SK-N-SH treated with all-trans-retinoic acid at 6 μM for 48 hours (cell line): Measurements from ENCODE around the gene TLR2.

Experiments
- ATAC-seq: fragments of 200-7000 bp; cut with Tn5 transposase; 3 replicates; pipeline ENCODE4 v1.9.1; 2020; ENCODE audit warnings: mild to moderate bottlenecking, moderate library complexity
- ARNTL ChIP-seq: fragments of 450-650 bp; formaldehyde crosslinking; IDR thresholded peaks from 2 replicates; pipeline ENCODE4 v1.5.0; 2020; ENCODE audit warnings: low read depth, mild to moderate bottlenecking, moderate library complexity, borderline replicate concordance
- BACH2 ChIP-seq: fragments of 250-450 bp; sonication (Bioruptor Pico); IDR thresholded peaks from 2 replicates; pipeline ENCODE4 v1.9.0; 2021; ENCODE audit warnings: mild to moderate bottlenecking, borderline replicate concordance
- ESRRG ChIP-seq: fragments of 250-450 bp; sonication (Bioruptor Pico); IDR thresholded peaks from 2 replicates; pipeline ENCODE4 v1.6.1; 2021; ENCODE audit warnings: mild to moderate bottlenecking
- GLIS3 ChIP-seq: fragments of 250-450 bp; sonication (Bioruptor Pico); IDR thresholded peaks from 2 replicates; pipeline ENCODE4 v1.5.0; 2020; ENCODE audit warnings: mild to moderate bottlenecking, moderate library complexity
- ISL1 ChIP-seq: fragments of 250-450 bp; sonication (Bioruptor Pico); IDR thresholded peaks from 2 replicates; pipeline ENCODE4 v2.1.2; 2022; ENCODE audit warnings: mild to moderate bottlenecking, moderate library complexity
- OSR1 ChIP-seq: fragments of 250-450 bp; sonication (Bioruptor Pico); IDR thresholded peaks from 2 replicates; pipeline ENCODE4 v1.8.0; 2022; ENCODE audit warnings: moderate library complexity, mild to moderate bottlenecking, inconsistent platforms
- PPARA ChIP-seq: fragments of 250-450 bp; sonication (Bioruptor Pico); IDR thresholded peaks from 2 replicates; pipeline ENCODE4 v1.5.0; 2020; ENCODE audit warnings: mild to moderate bottlenecking, borderline replicate concordance
- RARB ChIP-seq: fragments of 250-450 bp; sonication (Bioruptor Pico); IDR thresholded peaks from 2 replicates; pipeline ENCODE4 v1.8.0; 2021; ENCODE audit warnings: mild to moderate bottlenecking, moderate library complexity
- SNAI2 ChIP-seq: fragments of 250-450 bp; sonication (Bioruptor Pico); IDR thresholded peaks from 2 replicates; pipeline ENCODE4 v1.5.0; 2020; ENCODE audit warnings: mild to moderate bottlenecking, moderate library complexity
- TCF4 ChIP-seq: fragments of 250-450 bp; sonication (Bioruptor Pico); IDR thresholded peaks from 2 replicates; pipeline ENCODE4 v1.8.0; 2021; ENCODE audit warnings: mild to moderate bottlenecking, moderate library complexity, borderline replicate concordance
- TOX ChIP-seq: fragments of 250-450 bp; sonication (Bioruptor Pico); IDR thresholded peaks from 2 replicates; pipeline ENCODE4 v1.8.0; 2021; ENCODE audit warnings: mild to moderate bottlenecking, moderate library complexity, borderline replicate concordance
- ZC3H10 ChIP-seq: fragments of 250-450 bp; sonication (Bioruptor Pico); IDR thresholded peaks from 2 replicates; pipeline ENCODE4 v1.5.1; 2021; ENCODE audit warnings: mild to moderate bottlenecking, moderate library complexity
- ZFP3 ChIP-seq: fragments of 250-450 bp; sonication (Bioruptor Pico); IDR thresholded peaks from 2 replicates; pipeline ENCODE4 v1.5.0; 2020; ENCODE audit warnings: mild to moderate bottlenecking, moderate library complexity
- ZFP30 ChIP-seq: fragments of 450-650 bp; formaldehyde crosslinking; IDR thresholded peaks from 2 replicates; pipeline ENCODE4 v1.5.0; 2022; ENCODE audit warnings: mild to moderate bottlenecking, moderate library complexity
- ZNF565 ChIP-seq: fragments of 450-650 bp; formaldehyde crosslinking; conservative IDR thresholded peaks from 2 replicates; pipeline ENCODE4 v1.5.0; 2020; ENCODE audit warnings: low read depth, mild to moderate bottlenecking, moderate library complexity
- ZNF70 ChIP-seq: fragments of 450-650 bp; formaldehyde crosslinking; IDR thresholded peaks from 2 replicates; pipeline ENCODE4 v1.5.0; 2020; ENCODE audit warnings: mild to moderate bottlenecking, moderate library complexity
- ZNF8 ChIP-seq: fragments of 450-650 bp; formaldehyde crosslinking; IDR thresholded peaks from 2 replicates; pipeline ENCODE4 v1.5.0; 2020; ENCODE audit warnings: mild to moderate bottlenecking, moderate library complexity
- TF ChIP-seq, protein P1 (sequence below): fragments of 250-450 bp; sonication (Bioruptor Pico); IDR thresholded peaks from 2 replicates; pipeline ENCODE4 v1.5.1; 2020; ENCODE audit warnings: low read depth, mild to moderate bottlenecking, moderate library complexity
- TF ChIP-seq, protein P2 (sequence below): fragments of 250-450 bp; sonication (Bioruptor Pico); IDR thresholded peaks from 2 replicates; pipeline ENCODE4 v1.5.0; 2020; ENCODE audit warnings: mild to moderate bottlenecking, moderate library complexity
- TF ChIP-seq, protein P3 (sequence below): fragments of 250-450 bp; sonication (Bioruptor Pico); IDR thresholded peaks from 2 replicates; pipeline ENCODE4 v1.8.0; 2020; ENCODE audit warnings: mild to moderate bottlenecking, moderate library complexity, borderline replicate concordance
- TF ChIP-seq, protein P4 (sequence below): fragments of 250-450 bp; sonication (Bioruptor Pico); IDR thresholded peaks from 2 replicates; pipeline ENCODE4 v1.5.1; 2021; ENCODE audit warnings: mild to moderate bottlenecking, moderate library complexity

Gene TLR2

DNA sequence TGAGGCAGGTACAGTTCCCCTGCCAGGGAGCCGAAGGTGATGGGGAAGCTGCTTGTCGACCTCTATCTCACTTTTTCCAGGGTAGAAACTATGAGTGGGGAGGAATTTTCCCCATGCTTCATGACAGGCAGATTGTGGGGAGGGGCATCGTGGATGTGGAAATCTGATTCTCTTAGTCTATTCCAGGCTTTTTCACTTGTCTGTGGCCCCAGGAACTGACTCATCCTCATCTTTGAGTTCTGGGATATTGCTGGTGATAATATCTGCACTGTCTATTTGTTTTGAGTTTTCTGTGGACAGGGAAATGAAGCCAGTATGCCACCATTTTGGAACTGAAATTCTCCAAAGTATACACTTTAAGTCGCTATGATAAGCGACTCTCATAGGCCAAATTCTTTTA lies 7.6 kb upstream of the TLR2 start:
- TF ChIP-seq, protein P1, sequence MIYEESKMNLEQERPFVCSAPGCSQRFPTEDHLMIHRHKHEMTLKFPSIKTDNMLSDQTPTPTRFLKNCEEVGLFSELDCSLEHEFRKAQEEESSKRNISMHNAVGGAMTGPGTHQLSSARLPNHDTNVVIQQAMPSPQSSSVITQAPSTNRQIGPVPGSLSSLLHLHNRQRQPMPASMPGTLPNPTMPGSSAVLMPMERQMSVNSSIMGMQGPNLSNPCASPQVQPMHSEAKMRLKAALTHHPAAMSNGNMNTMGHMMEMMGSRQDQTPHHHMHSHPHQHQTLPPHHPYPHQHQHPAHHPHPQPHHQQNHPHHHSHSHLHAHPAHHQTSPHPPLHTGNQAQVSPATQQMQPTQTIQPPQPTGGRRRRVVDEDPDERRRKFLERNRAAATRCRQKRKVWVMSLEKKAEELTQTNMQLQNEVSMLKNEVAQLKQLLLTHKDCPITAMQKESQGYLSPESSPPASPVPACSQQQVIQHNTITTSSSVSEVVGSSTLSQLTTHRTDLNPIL: no peak
- TF ChIP-seq ESRRG (CRISPR knock-in tag) (no peak), ZNF565 (CRISPR knock-in tag) (no peak), ARNTL (CRISPR knock-in tag) (no peak), ZFP30 (CRISPR knock-in tag) (no peak), ZFP3 (CRISPR knock-in tag) (no peak), BACH2 (CRISPR knock-in tag) (no peak), ZNF8 (no peak), RARB (CRISPR knock-in tag) (no peak), GLIS3 (CRISPR knock-in tag) (no peak), PPARA (CRISPR knock-in tag) (no peak), ZC3H10 (CRISPR knock-in tag) (no peak), ZNF70 (CRISPR knock-in tag) (no peak), OSR1 (CRISPR knock-in tag) (no peak), TOX (CRISPR knock-in tag) (no peak)
- TF ChIP-seq, protein P2, sequence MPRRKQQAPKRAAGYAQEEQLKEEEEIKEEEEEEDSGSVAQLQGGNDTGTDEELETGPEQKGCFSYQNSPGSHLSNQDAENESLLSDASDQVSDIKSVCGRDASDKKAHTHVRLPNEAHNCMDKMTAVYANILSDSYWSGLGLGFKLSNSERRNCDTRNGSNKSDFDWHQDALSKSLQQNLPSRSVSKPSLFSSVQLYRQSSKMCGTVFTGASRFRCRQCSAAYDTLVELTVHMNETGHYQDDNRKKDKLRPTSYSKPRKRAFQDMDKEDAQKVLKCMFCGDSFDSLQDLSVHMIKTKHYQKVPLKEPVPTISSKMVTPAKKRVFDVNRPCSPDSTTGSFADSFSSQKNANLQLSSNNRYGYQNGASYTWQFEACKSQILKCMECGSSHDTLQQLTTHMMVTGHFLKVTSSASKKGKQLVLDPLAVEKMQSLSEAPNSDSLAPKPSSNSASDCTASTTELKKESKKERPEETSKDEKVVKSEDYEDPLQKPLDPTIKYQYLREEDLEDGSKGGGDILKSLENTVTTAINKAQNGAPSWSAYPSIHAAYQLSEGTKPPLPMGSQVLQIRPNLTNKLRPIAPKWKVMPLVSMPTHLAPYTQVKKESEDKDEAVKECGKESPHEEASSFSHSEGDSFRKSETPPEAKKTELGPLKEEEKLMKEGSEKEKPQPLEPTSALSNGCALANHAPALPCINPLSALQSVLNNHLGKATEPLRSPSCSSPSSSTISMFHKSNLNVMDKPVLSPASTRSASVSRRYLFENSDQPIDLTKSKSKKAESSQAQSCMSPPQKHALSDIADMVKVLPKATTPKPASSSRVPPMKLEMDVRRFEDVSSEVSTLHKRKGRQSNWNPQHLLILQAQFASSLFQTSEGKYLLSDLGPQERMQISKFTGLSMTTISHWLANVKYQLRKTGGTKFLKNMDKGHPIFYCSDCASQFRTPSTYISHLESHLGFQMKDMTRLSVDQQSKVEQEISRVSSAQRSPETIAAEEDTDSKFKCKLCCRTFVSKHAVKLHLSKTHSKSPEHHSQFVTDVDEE: no peak
- TF ChIP-seq, protein P3, sequence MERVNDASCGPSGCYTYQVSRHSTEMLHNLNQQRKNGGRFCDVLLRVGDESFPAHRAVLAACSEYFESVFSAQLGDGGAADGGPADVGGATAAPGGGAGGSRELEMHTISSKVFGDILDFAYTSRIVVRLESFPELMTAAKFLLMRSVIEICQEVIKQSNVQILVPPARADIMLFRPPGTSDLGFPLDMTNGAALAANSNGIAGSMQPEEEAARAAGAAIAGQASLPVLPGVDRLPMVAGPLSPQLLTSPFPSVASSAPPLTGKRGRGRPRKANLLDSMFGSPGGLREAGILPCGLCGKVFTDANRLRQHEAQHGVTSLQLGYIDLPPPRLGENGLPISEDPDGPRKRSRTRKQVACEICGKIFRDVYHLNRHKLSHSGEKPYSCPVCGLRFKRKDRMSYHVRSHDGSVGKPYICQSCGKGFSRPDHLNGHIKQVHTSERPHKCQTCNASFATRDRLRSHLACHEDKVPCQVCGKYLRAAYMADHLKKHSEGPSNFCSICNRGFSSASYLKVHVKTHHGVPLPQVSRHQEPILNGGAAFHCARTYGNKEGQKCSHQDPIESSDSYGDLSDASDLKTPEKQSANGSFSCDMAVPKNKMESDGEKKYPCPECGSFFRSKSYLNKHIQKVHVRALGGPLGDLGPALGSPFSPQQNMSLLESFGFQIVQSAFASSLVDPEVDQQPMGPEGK (CRISPR knock-in tag): no peak

DNA sequence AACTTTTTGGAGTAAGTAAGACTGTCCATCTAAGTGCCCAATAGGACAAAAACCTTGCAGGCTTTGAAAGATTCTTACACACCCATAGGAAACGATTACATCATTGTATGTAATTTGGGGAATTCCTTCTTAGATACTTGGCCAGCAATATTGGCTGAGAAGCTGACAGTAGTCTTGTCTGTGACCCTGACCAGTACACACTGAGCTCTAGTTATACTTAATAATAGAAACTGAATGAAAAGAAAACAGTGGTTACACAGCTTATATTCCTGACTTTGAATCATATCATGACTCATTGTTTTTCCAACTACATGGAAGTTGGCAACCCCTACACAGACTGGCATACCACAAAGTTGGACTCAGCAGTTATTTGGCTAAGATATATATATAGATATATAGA lies 7.1 kb upstream of the TLR2 start:
- peak; percentile 98 for ATAC-seq
- TF ChIP-seq ISL1 (CRISPR knock-in tag): peak; percentile 58
- TF ChIP-seq, protein P1: 0 out of 2 replicates have a peak, but pooled peaks have one; percentile 50
- no peak for TF ChIP-seq ZFP3 (CRISPR knock-in tag)

More for the DNA sequence above, 7.6 kb upstream of the TLR2 start:
- ATAC-seq: peak; percentile 62

DNA sequence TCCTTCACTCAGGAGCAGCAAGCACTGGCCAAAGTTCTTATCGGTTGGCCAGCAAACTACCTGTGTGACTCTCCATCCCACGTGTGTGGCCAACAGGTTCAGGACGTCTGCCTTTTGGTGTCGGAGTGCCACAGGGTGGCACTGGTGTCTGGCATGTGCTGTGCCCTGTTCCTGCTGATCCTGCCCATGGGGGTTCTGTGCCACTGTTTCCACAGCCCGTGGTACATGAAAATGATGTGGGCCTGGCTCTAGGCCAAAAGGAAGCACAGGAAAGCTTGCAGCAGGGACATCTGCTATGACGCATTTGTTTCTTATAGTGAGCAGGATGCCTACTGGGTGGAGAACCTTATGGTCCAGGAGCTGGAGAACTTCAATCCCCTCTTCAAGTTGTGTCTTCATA lies 4.6 kb upstream of the TLR2 start:
- no peak for TF ChIP-seq ARNTL (CRISPR knock-in tag)
- TF ChIP-seq, protein P2: no peak
- no peak for TF ChIP-seq BACH2 (CRISPR knock-in tag)
- TF ChIP-seq ZFP30 (CRISPR knock-in tag): no peak
- TF ChIP-seq PPARA (CRISPR knock-in tag): no peak
- TF ChIP-seq ZNF565 (CRISPR knock-in tag): no peak
- no peak for TF ChIP-seq SNAI2 (CRISPR knock-in tag)
- no peak for TF ChIP-seq TOX (CRISPR knock-in tag)
- TF ChIP-seq, protein P4, sequence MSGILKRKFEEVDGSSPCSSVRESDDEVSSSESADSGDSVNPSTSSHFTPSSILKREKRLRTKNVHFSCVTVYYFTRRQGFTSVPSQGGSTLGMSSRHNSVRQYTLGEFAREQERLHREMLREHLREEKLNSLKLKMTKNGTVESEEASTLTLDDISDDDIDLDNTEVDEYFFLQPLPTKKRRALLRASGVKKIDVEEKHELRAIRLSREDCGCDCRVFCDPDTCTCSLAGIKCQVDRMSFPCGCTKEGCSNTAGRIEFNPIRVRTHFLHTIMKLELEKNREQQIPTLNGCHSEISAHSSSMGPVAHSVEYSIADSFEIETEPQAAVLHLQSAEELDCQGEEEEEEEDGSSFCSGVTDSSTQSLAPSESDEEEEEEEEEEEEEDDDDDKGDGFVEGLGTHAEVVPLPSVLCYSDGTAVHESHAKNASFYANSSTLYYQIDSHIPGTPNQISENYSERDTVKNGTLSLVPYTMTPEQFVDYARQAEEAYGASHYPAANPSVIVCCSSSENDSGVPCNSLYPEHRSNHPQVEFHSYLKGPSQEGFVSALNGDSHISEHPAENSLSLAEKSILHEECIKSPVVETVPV (CRISPR knock-in tag): no peak
- no peak for TF ChIP-seq ZNF70 (CRISPR knock-in tag)
- TF ChIP-seq ZFP3 (CRISPR knock-in tag): no peak
- TF ChIP-seq TCF4: no peak
- TF ChIP-seq ESRRG (CRISPR knock-in tag): no peak
- TF ChIP-seq GLIS3 (CRISPR knock-in tag): no peak
- no peak for ATAC-seq
